Testis (tissue), 3 donors: Measurements from ENCODE around the gene ATP1B2. TPM values are rescaled to one million over a fixed set of nuclear protein-coding genes. Genes with fewer than 3 reads are reported as not detected.

ENCODE experiments used
- DNase-seq: peaks from one replicate; pipeline ENCODE4 v3.0.0-alpha.2; 2019
- H3K27ac ChIP-seq, 2 donors: fragments of 200-600 bp; sonication (generic); one replicate each; pipeline ENCODE4 v1.5.1; 2019
- H3K27me3 ChIP-seq: fragments of 200-600 bp; sonication (generic); one replicate; pipeline ENCODE4 v1.5.1; 2019
- H3K36me3 ChIP-seq: fragments of 200-600 bp; sonication (generic); one replicate; pipeline ENCODE4 v1.5.1; 2017; ENCODE audit warnings: low read depth; ENCODE audit errors: missing control alignments
- H3K4me1 ChIP-seq: fragments of 200-600 bp; sonication (generic); one replicate; pipeline ENCODE4 v1.5.1; 2019
- H3K4me3 ChIP-seq, 2 donors: fragments of 200-600 bp; sonication (generic); one replicate each; pipeline ENCODE4 v1.5.1; 2017 to 2019
- H3K9me3 ChIP-seq: fragments of 200-600 bp; sonication (generic); one replicate; pipeline ENCODE4 v1.5.1; 2017
- CTCF ChIP-seq, 3 experiments: fragments of 450-650 bp in 2 of 3; fragments of 200-600 bp in 1 of 3; sonication (generic) in 1 of 3; IDR thresholded peaks; one replicate each; pipeline ENCODE4 v1.5.1; 2016 to 2019; ENCODE audit warnings: antibody characterized with exemption in 3 of 3, mild to moderate bottlenecking in 2 of 3, moderate library complexity in 1 of 3
- POLR2A ChIP-seq: fragments of 450-650 bp; IDR thresholded peaks from one replicate; pipeline ENCODE4 v1.6.1; 2017; ENCODE audit warnings: antibody characterized with exemption, mild to moderate bottlenecking, moderate library complexity
- WGBS, 2 donors: methylation state at CpG; one replicate each; pipeline ENCODE4 v1.1.5; 2018; 5-methylcytosine and 5-hydroxymethylcytosine counted together
- intact Hi-C: fragments of 100-400 bp; cut with DNase I; formaldehyde crosslinking; loops from one replicate; pipeline ENCODE4 v1.15.1; 2023; ENCODE audit warnings: low total_unique reads
- polyA plus RNA-seq: library from polyadenylated mRNA; stranded (reverse); fragments of 350-450 nt; fragmentation: Illumina TruSeq; extraction: RNeasy Lipid Tissue Mini Kit (QIAGEN cat#74804); gene quantifications from one replicate; pipeline ENCODE4 v1.2.3, GENCODE V29; 2014; ENCODE audit warnings: low read depth, low replicate concordance; ENCODE audit not compliant: insufficient read depth
- total RNA-seq, 2 donors: library from RNA; depleted of rRNA; stranded (reverse); fragments of >200 nt; gene quantifications; one replicate each; pipeline ENCODE4 v1.2.3, GENCODE V29; 2016

Gene ATP1B2
- total and polyA plus RNA-seq, 3 donors from 2014 or later: 6.1 to 11.6 (median 10.1) TPM

- intact Hi-C loops: no loop called here
- H3K4me1 ChIP-seq: peaks cover 14% of the 10 kb centered on the region
- H3K27me3 ChIP-seq: no peaks in the 10 kb centered on the region
- no peaks in the 10 kb centered on the region for H3K36me3 ChIP-seq
- no peaks in the 10 kb centered on the region for H3K9me3 ChIP-seq
- DNase-seq: no peak
- WGBS, 2 donors: 6 to 10% methylated on average over 19 to 25 of the region's 50 CpGs
- no peak for TF ChIP-seq CTCF (IDR thresholded peaks at IDR 0.05)
- no peak for TF ChIP-seq POLR2A
- H3K4me3 ChIP-seq: peak overlapping the region; percentile 29 to 52
- no peak overlapping the region for H3K27ac ChIP-seq
These were observed 54.8 kb downstream of the ATP1B2 start for GRCh38 chr17:7705269-7706255.

GRCh38 chr17:7706631-7707354 is 56.1 kb downstream of the ATP1B2 start:
- 91 to 94% methylated on average over 3 of the region's 3 CpGs for WGBS, 2 donors
- no peak for TF ChIP-seq POLR2A
- TF ChIP-seq CTCF (IDR thresholded peaks at IDR 0.05): no peak
- Histone ChIP-seq H3K27me3 (no peaks in the 10 kb centered on the region), H3K4me3 (no peak overlapping the region), H3K4me1 (peaks cover 14% of the 10 kb centered on the region), H3K9me3 (no peaks in the 10 kb centered on the region), H3K27ac (no peak overlapping the region), H3K36me3 (no peaks in the 10 kb centered on the region)
- DNase-seq: no peak
- intact Hi-C loops: no loop called here

Other genes with a start within 250 kb of the ATP1B2 start
- 10 to 100 TPM; 18.7 to 33.3 TPM for gene TMEM256, start 246.8 kb upstream of the ATP1B2 start, total RNA-seq
- gene TMEM256, start 246.8 kb upstream of the ATP1B2 start, polyA plus RNA-seq: 27.3 TPM
- 10 to 100 TPM in 1 of 2 donors, 1 to 10 TPM in 1; 9.9 to 10.7 TPM for gene NLGN2, start 243.1 kb upstream of the ATP1B2 start, total RNA-seq
- 8.4 TPM for gene NLGN2, start 243.1 kb upstream of the ATP1B2 start, polyA plus RNA-seq
- 10 to 100 TPM in 1 of 2 donors, 1 to 10 TPM in 1; 8.5 to 18.7 TPM for gene SPEM1, start 230.6 kb upstream of the ATP1B2 start, total RNA-seq
- gene SPEM1, start 230.6 kb upstream of the ATP1B2 start, polyA plus RNA-seq: 67.7 TPM
- gene SPEM2, start 225.3 kb upstream of the ATP1B2 start, total RNA-seq: 100 to 1,000 TPM in 1 of 2 donors, 10 to 100 TPM in 1; 41.4 to 202 TPM
- 111 TPM for gene SPEM2, start 225.3 kb upstream of the ATP1B2 start, polyA plus RNA-seq
- 10 to 100 TPM in 1 of 2 donors, 1 to 10 TPM in 1; 5.7 to 18.8 TPM for gene SPEM3, start 222.1 kb upstream of the ATP1B2 start, total RNA-seq
- 63.0 TPM for gene SPEM3, start 222.1 kb upstream of the ATP1B2 start, polyA plus RNA-seq
- gene TMEM102, start 215.5 kb upstream of the ATP1B2 start, total RNA-seq: 10 to 100 TPM in 1 of 2 donors, 1 to 10 TPM in 1; 7.9 to 11.7 TPM
- gene TMEM102, start 215.5 kb upstream of the ATP1B2 start, polyA plus RNA-seq: 6.5 TPM
- 1 to 10 TPM; 3.2 to 4.2 TPM for gene FGF11, start 211.4 kb upstream of the ATP1B2 start, total RNA-seq
- gene FGF11, start 211.4 kb upstream of the ATP1B2 start, polyA plus RNA-seq: 4.6 TPM
- 1 to 10 TPM; 6.2 to 7.4 TPM for gene CHRNB1, start 205.9 kb upstream of the ATP1B2 start, total RNA-seq
- 6.9 TPM for gene CHRNB1, start 205.9 kb upstream of the ATP1B2 start, polyA plus RNA-seq
- gene ZBTB4, start 171.3 kb upstream of the ATP1B2 start, total RNA-seq: 10 to 100 TPM; 34.0 to 43.4 TPM
- gene ZBTB4, start 171.3 kb upstream of the ATP1B2 start, polyA plus RNA-seq: 39.5 TPM
- 1 to 10 TPM; 1.8 to 3.9 TPM for gene SLC35G6, start 169.5 kb upstream of the ATP1B2 start, total RNA-seq
- gene SLC35G6, start 169.5 kb upstream of the ATP1B2 start, polyA plus RNA-seq: 3.9 TPM
- gene POLR2A, start 166.6 kb upstream of the ATP1B2 start, total RNA-seq: 100 to 1,000 TPM; 359 to 391 TPM
- gene POLR2A, start 166.6 kb upstream of the ATP1B2 start, polyA plus RNA-seq: 175 TPM
- 10 to 100 TPM; 17.0 to 20.6 TPM for gene TNFSF12, start 101.9 kb upstream of the ATP1B2 start, total RNA-seq
- 21.5 TPM for gene TNFSF12, start 101.9 kb upstream of the ATP1B2 start, polyA plus RNA-seq
- 1 to 10 TPM; 1.2 to 5.1 TPM for gene TNFSF13, start 92.2 kb upstream of the ATP1B2 start, total RNA-seq
- gene TNFSF13, start 92.2 kb upstream of the ATP1B2 start, polyA plus RNA-seq: 11.5 TPM
- gene SENP3, start 89.0 kb upstream of the ATP1B2 start, total RNA-seq: 10 to 100 TPM; 77.4 to 83.5 TPM
- gene SENP3, start 89.0 kb upstream of the ATP1B2 start, polyA plus RNA-seq: 108 TPM
- 1 to 10 TPM; 2.0 to 6.4 TPM for gene CD68, start 71.3 kb upstream of the ATP1B2 start, total RNA-seq
- gene CD68, start 71.3 kb upstream of the ATP1B2 start, polyA plus RNA-seq: 54.8 TPM
- gene MPDU1, start 67.1 kb upstream of the ATP1B2 start, total RNA-seq: 10 to 100 TPM; 55.7 to 88.7 TPM
- gene MPDU1, start 67.1 kb upstream of the ATP1B2 start, polyA plus RNA-seq: 60.9 TPM
- gene SOX15, start 60.8 kb upstream of the ATP1B2 start, total RNA-seq: 1 to 10 TPM; 2.8 to 4.0 TPM
- gene SOX15, start 60.8 kb upstream of the ATP1B2 start, polyA plus RNA-seq: 2.6 TPM
- gene FXR2, start 36.0 kb upstream of the ATP1B2 start, total RNA-seq: 10 to 100 TPM; 53.8 to 60.3 TPM
- 76.0 TPM for gene FXR2, start 36.0 kb upstream of the ATP1B2 start, polyA plus RNA-seq
- gene SAT2, start 23.1 kb upstream of the ATP1B2 start, total RNA-seq: 100 to 1,000 TPM; 108 to 112 TPM
- gene SAT2, start 23.1 kb upstream of the ATP1B2 start, polyA plus RNA-seq: 128 TPM
- gene SHBG, start 20.8 kb upstream of the ATP1B2 start, total RNA-seq: 1 to 10 TPM; 3.2 to 6.1 TPM
- 17.8 TPM for gene SHBG, start 20.8 kb upstream of the ATP1B2 start, polyA plus RNA-seq
- 10 to 100 TPM; 45.0 to 47.1 TPM for gene TP53, start 36.6 kb downstream of the ATP1B2 start, total RNA-seq
- gene TP53, start 36.6 kb downstream of the ATP1B2 start, polyA plus RNA-seq: 32.1 TPM
- 10 to 100 TPM; 10.5 to 11.3 TPM for gene WRAP53, start 37.6 kb downstream of the ATP1B2 start, total RNA-seq
- 12.0 TPM for gene WRAP53, start 37.6 kb downstream of the ATP1B2 start, polyA plus RNA-seq
- gene EFNB3, start 54.3 kb downstream of the ATP1B2 start, total RNA-seq: 1 to 10 TPM in 1 of 2 donors, under 1 TPM in 1; 0.93 to 2.0 TPM
- gene EFNB3, start 54.3 kb downstream of the ATP1B2 start, polyA plus RNA-seq: 3.5 TPM
- 10 to 100 TPM; 11.7 to 22.7 TPM for gene DNAH2, start 66.8 kb downstream of the ATP1B2 start, total RNA-seq
- 24.9 TPM for gene DNAH2, start 66.8 kb downstream of the ATP1B2 start, polyA plus RNA-seq
- gene KDM6B, start 183.3 kb downstream of the ATP1B2 start, total RNA-seq: 10 to 100 TPM; 38.0 to 41.8 TPM
- 27.8 TPM for gene KDM6B, start 183.3 kb downstream of the ATP1B2 start, polyA plus RNA-seq
- 1 to 10 TPM; 4.6 to 7.4 TPM for gene TMEM88, start 204.1 kb downstream of the ATP1B2 start, total RNA-seq
- 6.8 TPM for gene TMEM88, start 204.1 kb downstream of the ATP1B2 start, polyA plus RNA-seq
- 10 to 100 TPM; 72.3 to 83.1 TPM for gene NAA38, start 206.6 kb downstream of the ATP1B2 start, total RNA-seq
- 102 TPM for gene NAA38, start 206.6 kb downstream of the ATP1B2 start, polyA plus RNA-seq
- gene CYB5D1, start 207.1 kb downstream of the ATP1B2 start, total RNA-seq: 10 to 100 TPM in 1 of 2 donors, 1 to 10 TPM in 1; 9.9 to 10.1 TPM
- 12.8 TPM for gene CYB5D1, start 207.1 kb downstream of the ATP1B2 start, polyA plus RNA-seq
- 100 to 1,000 TPM; 111 to 123 TPM for gene CHD3, start 237.9 kb downstream of the ATP1B2 start, total RNA-seq
- gene CHD3, start 237.9 kb downstream of the ATP1B2 start, polyA plus RNA-seq: 62.3 TPM